B cell (primary cell): ENCODE measurements around the gene SLF2.

Source experiments
- EZH2 ChIP-seq: IDR thresholded peaks from 2 replicates; pipeline ENCODE4 v1.6.1; 2012; ENCODE audit warnings: borderline replicate concordance, low read depth, mild to moderate bottlenecking, moderate library complexity, low read length; ENCODE audit not compliant: insufficient read depth, poor library complexity, severe bottlenecking
- TF ChIP-seq, protein P1 (sequence below): fragments of 200-600 bp; IDR thresholded peaks from one replicate; pipeline ENCODE4 v1.8.0; 2022; ENCODE audit warnings: antibody characterized with exemption, mild to moderate bottlenecking

DNA sequence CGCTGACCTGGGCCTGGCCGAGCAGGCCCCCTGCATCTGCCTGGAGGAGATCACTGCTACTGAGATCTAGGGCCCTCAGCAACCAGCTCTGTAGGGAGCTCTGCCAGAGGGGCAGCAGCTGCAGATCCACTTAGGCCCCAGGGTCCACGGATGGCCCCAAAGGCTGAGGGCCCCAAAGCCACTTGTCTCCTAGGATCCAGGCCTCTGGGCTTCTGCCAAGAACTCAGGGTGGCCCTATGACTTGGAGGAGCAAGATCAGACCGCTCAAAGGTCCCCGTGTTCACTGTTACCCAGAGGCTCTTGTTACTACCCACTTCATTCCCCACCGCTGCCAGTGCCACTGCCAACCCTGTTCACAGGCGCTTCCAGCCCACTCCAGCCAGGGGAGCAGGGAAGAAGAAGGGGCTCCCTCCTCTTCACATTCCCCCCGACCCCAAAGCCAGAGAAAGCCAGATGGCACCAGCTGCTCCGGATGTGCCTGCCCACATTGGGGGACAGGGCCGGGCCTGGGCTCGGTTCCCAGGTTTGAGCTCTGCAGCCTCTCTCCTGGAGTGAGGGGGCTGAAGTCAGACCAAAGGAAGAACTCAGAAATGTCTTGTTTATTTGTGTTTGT is 94.4 kb downstream of the SLF2 start:
- TF ChIP-seq, protein P1, sequence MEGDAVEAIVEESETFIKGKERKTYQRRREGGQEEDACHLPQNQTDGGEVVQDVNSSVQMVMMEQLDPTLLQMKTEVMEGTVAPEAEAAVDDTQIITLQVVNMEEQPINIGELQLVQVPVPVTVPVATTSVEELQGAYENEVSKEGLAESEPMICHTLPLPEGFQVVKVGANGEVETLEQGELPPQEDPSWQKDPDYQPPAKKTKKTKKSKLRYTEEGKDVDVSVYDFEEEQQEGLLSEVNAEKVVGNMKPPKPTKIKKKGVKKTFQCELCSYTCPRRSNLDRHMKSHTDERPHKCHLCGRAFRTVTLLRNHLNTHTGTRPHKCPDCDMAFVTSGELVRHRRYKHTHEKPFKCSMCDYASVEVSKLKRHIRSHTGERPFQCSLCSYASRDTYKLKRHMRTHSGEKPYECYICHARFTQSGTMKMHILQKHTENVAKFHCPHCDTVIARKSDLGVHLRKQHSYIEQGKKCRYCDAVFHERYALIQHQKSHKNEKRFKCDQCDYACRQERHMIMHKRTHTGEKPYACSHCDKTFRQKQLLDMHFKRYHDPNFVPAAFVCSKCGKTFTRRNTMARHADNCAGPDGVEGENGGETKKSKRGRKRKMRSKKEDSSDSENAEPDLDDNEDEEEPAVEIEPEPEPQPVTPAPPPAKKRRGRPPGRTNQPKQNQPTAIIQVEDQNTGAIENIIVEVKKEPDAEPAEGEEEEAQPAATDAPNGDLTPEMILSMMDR = no peak
- no peak for TF ChIP-seq EZH2
